Renal cortex interstitium (tissue), 11 donors: Measurements from ENCODE around the gene MUC7. TPM values are rescaled to one million over a fixed set of nuclear protein-coding genes. Genes with fewer than 3 reads are reported as not detected.

Experiments used
- DNase-seq, 11 donors: peaks; one replicate each; pipeline ENCODE4 v3.0.0-alpha.2; 2013; ENCODE audit warnings: low read depth in 9 of 11, low spot score in 4 of 11; ENCODE audit errors: extremely low read depth in 1 of 11
- polyA plus RNA-seq, 3 donors: library from polyadenylated mRNA; unstranded; fragments of 120-200 nt; gene quantifications; one replicate each; pipeline ENCODE4 v1.2.1, GENCODE V29; 2013; ENCODE audit not compliant: insufficient read length in 3 of 3

The MUC7 gene
- polyA plus RNA-seq, 3 donors: 0.34 TPM; not detected in 2

GRCh38 chr4:70522626-70523025 is 50.6 kb downstream of the MUC7 start:
- DNase-seq: no peak

GRCh38 chr4:70530997-70531396 is 59.0 kb downstream of the MUC7 start:
- no peak for DNase-seq

- no peak for DNase-seq
Observed at GRCh38 chr4:70531981-70532380, 60.0 kb downstream of the MUC7 start.

Other genes with a start within 250 kb of the MUC7 start
- under 1 TPM; 0.79 to 0.82 (median 0.81) TPM for gene FDCSP, start 246.1 kb upstream of the MUC7 start, polyA plus RNA-seq
- not detected for gene CSN3, start 229.6 kb upstream of the MUC7 start, polyA plus RNA-seq
- gene CABS1, start 137.2 kb upstream of the MUC7 start, polyA plus RNA-seq: under 1 TPM in 2 of 3 donors, not detected in 1; 0.11 to 0.12 TPM
- not detected for gene SMR3A, start 111.4 kb upstream of the MUC7 start, polyA plus RNA-seq
- not detected for gene SMR3B, start 89.1 kb upstream of the MUC7 start, polyA plus RNA-seq
- gene OPRPN, start 74.3 kb upstream of the MUC7 start, polyA plus RNA-seq: not detected
- not detected for gene AMTN, start 46.4 kb downstream of the MUC7 start, polyA plus RNA-seq
- gene AMBN, start 120.1 kb downstream of the MUC7 start, polyA plus RNA-seq: 1 to 10 TPM; 1.4 to 1.7 (median 1.6) TPM
- 1 to 10 TPM; 4.0 to 7.2 (median 6.8) TPM for gene ENAM, start 156.5 kb downstream of the MUC7 start, polyA plus RNA-seq
- 1 to 10 TPM in 1 of 3 donors, under 1 TPM in 2; 0.44 to 1.2 (median 0.88) TPM for gene JCHAIN, start 194.3 kb downstream of the MUC7 start, polyA plus RNA-seq
- gene UTP3, start 216.3 kb downstream of the MUC7 start, polyA plus RNA-seq: 10 to 100 TPM; 41.4 to 56.0 (median 49.5) TPM
- gene RUFY3, start 249.8 kb downstream of the MUC7 start, polyA plus RNA-seq: 100 to 1,000 TPM; 102 to 205 (median 113) TPM